Hematopoietic multipotent progenitor cell treated with erythropoietin and hydrocortisone succinate and interleukin-3 and kit ligand, for 8 days (in vitro differentiated cells): Measurements from ENCODE around the gene FCN3.

Experiments used
- DNase-seq: peaks from one replicate; pipeline ENCODE4 v3.0.0-alpha.2; 2015

FCN3 gene

DNA sequence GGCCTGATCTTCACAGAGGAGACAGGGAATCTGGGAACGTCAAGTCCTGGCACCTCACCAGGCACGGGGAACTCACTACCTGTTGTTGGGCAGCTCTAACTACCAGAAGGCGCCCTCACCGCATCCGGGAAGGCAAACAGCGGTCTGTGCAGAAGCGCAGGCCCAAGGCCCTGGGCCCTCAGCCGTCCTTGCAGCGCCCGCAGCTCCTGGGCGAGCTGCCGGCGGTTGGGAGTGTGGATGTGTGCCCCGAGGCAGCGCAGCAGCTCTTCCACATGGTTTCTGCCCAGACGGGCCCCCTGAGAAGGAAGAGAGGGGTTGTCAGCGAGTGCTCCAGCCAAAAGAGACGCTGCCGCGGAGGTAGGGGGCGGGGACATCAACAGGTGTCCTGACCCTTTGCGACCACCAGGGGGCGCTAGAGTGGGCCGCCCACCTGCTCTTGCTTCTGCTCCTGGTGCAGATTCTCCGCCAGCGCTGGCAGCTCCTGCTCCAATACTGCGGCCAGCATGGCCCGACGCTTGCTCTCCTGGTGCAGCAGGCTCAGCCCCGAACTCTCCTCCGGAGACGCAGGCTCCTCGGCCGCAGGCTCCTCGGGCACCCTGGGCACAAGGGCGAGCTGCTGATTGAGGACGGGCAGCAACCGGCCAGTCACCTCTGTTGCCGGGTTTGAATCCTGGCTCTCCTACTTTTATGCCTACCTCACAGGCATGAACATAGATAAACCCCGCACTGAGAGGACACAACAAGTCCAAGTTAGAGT is 17.2 kb downstream of the FCN3 start:
- peak; percentile 68 for DNase-seq

DNA sequence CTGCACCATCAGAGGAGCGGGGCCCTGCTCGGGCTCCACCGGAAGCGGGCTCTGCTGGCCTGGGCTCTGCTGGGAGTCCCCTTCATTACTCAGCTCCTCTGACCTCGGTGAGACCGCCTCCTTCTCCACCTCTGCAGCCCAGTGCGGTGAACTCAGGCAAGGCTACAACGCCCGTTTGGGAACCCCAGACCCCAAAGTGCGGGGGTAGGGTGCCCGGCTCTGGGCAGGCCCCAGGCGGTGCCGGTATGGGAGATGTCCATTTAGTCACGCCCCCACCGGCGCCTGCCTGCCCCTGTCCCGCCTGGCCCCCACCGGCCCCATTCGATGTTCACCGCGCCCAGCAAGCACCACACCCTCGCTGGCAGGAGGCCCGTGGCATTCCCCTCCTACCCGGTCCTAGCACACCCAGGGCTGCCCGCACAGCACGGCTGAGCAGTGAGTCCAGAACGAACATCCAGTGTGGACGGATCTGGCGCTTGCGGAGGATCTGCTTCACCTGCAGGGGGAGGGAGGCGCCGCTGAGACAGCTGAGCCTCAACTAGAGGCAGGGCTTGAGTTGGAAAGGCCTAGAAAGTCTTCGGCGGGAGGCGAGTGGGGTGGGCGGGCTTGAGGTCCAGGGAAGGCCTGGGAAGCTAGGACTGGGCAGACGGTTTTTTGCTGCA is 17.9 kb downstream of the FCN3 start:
- DNase-seq = peak; percentile 64

DNA sequence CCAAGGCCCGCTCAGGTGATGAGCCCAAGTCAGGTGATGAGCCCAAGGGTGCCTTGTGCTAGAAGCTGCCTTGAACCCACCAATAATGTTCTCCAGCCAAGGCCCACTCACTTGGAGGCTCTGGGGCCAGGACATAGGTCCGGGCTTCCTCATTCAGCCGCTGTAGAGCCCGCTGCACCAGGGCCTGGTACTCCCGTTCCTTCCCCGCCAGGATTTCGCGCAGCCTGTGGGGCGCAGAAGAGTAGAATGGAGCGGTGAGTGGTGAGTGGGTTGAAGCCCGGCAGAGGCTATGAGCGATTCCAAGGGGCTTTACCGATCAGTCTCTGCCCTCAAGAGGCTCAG is 18.4 kb downstream of the FCN3 start:
- DNase-seq = no peak

DNA sequence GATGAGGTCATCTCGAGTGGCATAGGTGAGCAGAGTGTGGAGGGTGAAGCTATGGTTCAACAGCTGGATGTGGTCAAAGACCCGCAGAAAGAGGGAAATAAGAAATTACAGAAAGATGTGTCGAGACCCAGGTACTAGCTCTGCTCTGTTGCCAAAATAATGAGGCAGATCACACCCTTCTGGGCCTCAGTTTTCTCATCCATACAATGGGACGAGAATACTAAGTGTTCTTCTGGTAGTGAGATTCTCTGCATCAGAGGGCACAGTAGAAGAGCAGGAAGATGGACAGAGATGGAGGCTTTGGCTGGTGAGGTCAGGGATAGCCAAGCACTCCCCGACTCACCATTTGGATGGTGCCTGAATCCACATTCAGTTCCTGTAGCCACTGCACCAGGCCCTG is 18.9 kb downstream of the FCN3 start:
- no peak for DNase-seq

DNA sequence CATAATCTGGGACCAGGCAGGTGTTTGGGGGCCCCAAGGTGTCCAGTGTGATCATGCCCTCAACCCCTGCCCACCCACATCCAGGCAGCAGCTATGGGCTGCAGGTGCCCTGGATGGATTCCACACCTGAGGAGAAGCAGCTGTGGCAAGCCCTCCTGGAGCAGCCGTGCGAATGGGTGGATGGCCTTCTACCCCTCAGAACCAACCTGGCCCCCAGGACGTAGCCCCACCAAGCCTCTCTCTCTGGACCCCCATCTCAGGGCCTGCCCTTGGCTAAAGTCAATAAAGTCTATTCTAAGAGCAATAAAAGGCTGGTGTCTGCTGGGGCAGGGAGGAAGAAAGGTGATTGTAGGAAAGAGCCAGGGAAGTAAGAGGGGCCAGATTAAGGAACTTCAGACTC is 21.0 kb downstream of the FCN3 start:
- no peak for DNase-seq

DNA sequence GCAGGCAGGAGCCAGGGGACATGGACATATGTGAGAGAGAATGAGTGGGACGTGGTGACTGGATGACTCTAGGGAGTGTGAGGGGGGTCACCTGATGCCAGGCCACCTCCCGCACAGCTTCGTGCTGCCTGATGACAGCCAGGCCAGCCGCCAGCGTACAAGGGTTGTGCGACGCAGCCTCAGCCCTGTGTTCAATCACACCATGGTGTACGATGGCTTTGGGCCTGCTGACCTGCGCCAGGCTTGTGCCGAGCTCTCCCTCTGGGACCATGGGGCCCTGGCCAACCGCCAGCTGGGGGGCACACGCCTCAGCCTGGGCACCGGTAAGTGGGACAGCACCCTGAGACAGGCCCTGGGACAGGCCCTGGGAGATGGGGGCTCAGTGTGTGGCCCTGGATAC is 21.5 kb downstream of the FCN3 start:
- no peak for DNase-seq

DNA sequence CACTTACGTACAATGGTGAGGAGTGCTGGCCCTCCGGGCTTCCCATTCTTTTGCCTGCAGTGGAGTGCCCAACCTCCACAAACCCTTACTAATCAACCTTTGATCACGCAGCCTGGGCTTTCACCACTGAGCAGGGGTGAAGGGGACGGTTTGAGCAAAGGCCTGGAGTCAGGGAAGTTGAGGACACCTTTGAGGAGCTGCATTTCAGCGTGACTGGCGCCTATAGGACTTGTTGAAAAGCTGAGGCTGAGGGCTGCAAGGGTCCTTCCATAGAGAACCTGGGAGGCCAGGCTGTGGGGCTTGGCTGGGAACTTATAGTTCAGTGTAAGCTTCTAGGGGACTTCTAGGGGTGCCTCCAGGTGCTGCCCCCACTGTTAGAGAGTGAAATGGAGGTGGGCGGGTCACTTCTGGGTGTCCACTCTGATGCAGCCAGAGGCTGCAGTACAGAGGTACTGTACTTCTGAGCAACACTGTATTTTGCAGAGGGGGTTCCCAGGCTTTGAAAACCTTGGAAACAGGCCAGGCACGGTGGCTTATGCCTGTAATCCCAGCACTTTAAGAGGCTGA is 23.0 kb downstream of the FCN3 start:
- DNase-seq = no peak

DNA sequence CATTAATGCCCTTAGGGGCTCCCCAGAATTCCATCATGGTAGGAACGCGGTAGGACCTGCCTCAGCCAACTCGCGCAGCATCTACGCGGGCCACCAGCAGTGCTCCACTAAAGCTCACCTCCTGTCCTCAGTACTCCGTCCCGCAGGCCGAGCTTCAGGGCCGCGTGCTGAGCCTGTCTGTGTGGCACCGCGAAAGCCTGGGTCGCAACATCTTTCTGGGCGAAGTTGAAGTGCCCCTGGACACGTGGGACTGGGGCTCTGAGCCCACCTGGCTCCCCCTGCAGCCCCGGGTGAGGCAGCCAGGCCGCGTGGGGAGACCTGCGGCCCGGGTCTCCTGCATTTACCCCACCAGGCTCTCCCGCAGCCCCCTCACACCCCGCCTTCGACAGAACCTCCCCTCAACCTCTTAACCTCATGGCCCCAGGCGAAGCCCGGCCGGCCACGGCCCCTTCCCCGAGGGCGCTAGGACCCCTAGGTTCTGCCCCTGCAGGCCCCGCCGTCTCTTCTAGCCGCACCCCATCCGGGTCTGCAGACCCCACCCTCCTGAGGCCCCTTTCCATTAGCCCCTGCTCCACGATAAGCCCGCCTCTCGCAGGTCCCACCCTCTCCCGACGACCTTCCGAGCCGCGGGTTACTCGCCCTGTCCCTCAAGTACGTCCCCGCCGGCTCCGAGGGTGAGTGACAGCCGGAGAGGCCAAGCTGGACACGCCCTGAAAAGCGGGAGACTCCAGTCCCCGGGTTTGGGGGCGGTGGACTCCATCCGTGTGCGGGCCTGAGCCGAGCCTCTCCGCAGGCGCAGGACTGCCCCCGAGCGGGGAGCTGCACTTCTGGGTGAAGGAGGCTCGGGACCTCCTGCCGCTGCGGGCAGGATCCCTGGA is 23.7 kb downstream of the FCN3 start:
- DNase-seq = no peak

DNA sequence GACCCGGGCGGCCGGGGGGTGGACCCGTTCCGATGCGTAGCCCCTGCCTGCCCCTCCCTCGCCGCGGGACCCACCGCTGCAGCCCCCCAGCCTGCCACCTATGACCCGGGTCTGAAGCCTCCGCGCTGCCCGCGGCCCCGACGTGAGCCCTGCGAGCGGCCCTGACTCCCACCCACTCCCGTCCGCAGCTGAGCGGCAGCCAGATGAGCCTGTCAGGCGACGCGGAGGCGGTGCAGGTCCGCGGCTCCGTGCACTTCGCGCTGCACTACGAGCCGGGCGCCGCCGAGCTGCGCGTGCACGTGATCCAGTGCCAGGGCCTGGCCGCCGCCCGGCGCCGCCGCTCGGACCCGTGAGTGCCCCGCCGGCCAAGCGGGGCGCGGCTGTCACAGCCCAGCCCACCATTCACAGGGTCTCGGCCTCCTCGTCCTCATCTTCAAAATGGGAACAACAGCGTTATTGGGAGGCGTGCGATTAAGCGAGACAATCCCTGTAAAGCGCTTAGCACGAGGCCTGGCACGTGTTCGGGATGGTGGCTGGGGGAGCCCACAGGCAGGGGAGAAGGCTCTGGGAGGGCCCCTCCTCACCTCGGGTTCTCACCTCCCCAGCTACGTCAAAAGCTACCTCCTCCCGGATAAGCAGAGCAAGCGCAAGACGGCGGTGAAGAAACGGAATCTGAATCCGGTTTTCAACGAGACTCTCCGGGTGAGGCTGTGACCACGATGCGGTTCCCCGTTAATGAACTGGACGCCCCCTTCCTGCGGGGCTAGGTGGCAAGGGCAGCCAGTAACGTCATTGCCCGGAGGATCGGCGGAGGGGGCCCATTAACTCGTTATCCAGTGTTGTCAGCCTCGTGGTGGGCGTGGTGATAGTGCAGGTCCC is 24.6 kb downstream of the FCN3 start:
- DNase-seq = no peak

DNA sequence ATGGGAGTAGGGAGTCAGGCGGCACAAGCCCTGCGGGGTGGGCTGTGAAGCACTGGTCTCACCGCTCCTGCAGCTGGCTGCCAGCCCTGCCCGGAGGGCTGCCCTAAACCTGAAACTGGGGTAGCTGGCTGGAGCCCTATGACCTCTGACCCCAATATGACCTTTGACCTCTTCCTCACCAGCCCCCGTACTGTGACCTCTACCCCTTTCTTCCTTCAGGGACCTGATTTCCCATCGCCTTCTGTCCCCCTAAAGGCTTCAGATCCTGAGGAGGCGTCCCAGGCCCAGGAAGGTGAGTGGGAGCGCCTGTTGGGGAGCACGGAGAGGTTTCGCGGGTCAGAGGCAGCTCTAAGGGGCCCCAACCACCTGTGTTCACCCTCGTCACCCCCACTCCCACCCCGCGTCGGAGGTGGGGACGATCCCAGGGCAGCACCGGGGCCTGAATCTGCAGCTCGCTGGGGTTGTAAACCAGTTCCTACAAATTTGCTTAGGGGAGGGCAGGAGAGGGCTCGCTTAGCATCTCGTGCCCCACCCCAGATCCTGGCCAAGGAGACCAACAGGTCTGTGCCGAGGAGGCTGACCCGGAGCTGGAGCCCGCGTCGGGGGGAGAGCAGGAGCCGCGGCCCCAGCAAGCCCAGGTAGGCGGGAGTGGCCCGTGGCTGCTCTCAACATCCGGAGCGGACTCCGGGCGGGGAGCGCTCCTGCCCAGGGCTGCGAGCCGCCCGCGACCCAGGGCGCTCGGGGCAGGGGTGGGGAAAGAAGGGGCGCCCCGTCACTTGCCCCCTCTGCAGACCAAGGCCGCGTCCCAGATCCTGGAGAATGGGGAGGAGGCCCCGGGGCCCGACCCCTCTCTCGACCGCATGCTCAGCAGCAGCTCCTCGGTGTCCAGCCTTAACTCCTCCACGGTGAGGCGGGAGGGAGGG is 25.5 kb downstream of the FCN3 start:
- no peak for DNase-seq

DNA sequence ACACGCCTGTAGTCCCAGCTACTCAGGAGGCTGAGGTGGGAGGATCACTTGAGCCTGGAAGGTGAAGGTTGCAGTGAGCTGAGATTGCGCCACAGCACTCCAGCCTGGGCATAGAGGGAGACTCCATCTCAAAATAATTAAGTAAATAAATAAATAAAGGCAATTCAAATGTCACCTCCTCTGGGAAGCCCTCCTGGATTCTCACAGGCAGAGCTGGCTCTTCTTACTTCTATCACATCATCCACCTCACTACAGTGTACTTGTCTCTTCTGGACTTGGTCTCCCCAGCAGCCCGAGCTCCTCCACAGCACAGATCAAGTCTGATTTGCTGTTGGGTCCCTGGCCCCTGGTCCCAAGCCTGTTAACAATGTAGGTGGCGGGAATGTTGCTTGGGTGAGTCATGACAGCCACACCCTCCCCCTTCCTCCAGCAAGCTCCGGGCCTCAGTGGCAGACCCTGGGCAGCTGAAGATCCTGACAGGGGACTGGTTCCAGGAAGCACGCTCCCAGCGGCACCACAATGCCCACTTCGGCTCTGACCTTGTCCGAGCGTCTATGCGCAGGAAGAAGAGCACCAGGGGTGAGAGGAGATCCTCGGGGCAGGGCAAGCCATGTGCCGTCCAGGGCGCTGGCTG is 27.5 kb downstream of the FCN3 start:
- DNase-seq = no peak

DNA sequence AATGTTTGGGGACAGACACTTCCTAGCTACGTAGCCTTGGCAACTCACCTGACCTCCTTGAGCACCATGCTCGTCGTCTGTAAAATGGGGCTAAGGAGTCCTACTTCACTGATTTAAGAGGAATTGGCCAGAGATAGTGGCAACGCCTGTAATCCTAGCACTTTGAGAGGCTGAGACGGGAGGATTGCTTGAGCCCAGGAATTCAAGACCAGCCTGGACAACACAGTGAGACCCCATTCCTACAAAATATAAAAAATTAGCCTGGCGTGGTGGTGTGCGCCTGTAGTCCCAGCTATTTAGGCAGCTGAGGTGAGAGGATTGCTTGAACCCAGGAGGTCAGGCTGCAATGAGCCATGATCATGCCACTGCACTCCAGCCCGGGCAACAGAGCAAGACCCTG is 28.3 kb downstream of the FCN3 start:
- DNase-seq = no peak

DNA sequence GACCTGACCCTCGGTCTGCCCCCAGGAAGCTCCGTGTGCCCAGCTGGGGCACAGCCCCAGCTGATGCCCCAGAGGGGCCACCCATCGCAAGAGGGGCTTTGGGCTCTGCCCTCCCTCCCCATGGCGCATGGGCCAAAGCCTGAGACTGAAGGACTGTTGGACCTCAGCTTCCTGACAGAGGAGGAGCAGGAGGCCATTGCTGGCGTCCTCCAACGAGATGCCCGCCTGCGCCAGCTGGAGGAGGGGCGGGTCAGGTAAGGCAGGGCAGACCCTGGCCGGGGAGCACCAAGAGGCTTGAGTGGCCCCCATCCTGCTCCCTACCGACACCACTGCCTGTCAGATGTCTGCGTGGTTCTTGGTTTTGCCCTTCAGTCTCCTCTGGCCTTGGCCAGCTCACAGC is 29.4 kb downstream of the FCN3 start:
- DNase-seq = no peak

DNA sequence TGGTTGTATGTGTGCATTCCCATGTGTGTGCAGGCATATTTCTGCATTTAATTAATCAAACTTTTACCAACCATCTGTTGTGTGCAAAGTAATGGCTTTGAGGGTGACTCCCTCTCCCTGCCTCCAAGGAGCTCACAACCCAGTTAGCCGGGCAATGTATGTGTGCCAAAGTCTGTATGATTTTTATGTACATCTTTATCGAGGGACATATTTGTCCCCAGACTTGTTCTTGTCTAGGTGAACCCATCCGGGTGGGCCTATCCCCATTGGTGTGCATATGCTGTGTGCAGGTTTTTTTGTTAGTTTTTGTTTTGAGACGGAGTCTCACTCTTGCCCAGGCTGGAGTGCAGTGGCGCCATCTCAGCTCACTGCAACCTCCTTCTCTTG is 31.0 kb downstream of the FCN3 start:
- DNase-seq = no peak

DNA sequence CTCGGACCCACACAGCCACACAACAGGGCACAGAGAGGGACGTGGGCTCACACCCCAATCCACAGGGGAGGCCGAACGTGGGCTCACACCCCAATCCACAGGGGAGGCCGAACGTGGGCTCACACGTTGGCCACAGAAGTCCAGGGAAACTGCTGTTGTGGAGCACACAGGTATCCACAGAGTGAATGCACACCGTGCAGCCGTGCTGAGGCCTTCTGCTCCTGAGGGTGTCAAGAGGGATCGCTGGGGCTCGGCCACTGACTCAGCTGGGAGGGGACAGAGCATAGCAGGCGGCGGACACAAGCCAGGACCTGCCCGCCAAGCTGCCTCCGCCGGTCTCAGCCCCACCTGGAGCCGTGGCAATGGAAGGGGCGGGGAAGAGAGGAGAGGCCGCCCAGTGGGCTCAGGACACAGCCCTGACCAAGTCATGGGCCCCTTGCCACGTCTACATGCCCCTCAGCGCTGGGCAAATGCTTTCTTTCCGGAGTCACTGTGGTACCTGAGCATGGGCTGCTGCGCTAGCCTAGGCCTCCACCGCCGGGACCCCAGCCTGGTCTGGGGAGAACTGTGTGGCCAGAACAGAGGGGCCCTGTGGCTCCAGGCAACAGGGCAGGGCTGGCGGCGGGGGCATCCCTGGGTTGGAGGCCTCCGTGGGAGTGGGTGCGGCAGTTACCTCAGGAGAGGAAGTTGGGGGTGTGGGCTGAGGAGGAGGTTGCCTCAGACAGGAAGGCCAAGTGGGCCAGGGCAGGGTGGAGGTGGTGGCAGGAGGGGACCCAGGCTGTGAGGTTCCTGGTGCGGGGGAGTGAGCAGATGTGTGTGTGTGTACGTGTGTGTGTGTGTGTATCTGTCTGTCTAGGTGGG is 31.6 kb downstream of the FCN3 start:
- peak; percentile 49 for DNase-seq

DNA sequence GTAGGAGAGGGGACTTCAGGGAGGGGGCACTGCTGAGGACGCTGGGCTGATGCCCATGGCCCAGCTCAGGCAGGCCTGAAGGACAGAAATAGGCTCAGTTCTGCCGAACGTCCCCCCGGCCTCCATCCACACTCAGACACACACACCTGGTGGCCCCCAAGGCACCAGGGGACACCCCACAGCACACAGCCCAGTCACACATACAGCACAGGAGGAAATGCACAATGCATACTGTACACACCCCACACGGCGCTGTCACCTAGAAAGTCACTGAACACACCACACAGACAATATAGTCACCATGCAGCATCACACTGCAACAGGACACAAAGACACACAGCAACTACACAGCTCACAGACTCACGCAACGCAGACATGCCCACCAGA is 32.2 kb downstream of the FCN3 start:
- DNase-seq = no peak

DNA sequence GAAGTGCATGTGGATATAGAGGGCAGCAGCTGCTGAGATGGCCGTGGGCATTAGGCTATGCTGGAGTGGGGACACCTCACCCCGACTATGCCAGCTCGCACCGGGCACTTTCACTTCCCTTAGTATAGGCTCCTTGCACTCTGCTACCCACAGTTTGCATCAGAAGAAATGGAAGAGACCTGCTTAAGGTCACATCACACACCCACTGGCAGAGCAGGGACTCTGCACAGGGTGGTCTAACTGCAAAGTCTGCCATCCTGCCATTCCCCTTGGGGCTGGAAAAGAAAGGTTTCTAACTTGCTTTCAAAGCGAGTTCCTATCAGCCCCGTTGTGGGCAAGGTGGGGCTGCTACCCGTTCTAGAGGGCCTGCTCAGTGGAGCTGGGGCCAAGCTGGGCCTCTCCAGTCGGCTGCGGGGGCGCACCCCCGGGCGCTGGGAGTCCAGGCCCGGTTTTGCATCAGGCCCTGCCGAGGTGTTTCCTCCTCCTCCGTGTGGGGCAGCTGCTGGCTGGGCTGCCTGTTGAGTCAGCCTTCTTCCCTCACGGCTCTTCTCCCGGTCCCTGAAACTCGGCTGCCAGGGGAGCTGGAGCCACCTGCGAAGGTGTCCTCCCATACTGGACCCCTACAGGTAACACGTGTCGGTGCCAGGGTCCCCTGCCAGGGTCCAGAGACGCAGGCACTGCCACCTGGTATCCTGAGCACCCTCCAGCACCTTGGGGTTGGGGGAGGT is 32.9 kb downstream of the FCN3 start, which contains the start of gene SYTL1:
Gene SYTL1 (plus strand): TSS at position 498 of the 728 bp plus-strand sequence. CDS start 3,313 bp downstream, outside the sequence.
- DNase-seq = peak; percentile 65

DNA sequence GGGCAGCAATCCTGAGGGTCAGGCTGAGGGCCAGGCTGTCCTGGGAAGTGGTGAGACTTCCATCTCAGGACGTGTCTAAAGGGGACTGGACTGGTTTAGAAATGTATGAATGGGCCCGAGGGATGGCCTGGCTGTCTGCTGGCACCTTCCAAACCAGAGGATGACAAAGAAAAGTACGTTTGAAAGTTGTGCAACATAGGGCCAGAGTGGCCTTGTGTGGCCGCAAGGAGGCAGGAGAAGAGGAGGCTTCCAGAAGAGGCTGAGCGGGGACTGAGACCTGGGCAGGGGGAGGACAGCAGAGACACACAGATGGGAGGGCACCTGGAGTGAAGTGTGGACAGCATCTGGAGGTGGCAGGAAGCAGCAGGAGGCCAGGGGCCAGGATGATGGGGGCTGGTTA is 35.4 kb downstream of the FCN3 start:
- no peak for DNase-seq

DNA sequence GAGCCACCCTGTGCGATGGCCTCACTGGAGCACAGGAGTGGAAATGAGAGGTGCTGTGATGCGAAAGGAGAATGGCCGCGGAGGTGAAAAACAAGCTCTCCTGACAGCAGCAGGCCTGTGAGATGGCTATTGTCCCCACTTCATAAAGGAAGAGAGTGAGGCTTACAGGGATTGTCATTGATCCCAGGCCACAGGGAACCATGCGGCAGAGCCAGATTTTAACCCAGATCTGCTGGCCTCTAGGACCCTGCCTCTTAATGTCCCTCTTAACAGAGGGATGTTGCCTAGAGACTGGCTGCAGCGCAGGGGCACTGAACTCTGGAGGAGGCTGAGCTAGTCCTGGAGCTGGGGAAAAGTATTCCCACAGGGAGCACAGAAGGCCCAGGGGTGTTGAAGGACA is 35.9 kb downstream of the FCN3 start:
- no peak for DNase-seq
